HepG2 (cell line): ENCODE results near the gene PKLR. TPM values are rescaled to one million over a fixed set of nuclear protein-coding genes. Genes with fewer than 3 reads are reported as not detected.
A peak's percentile ranks its signal among the peaks of the same experiment; 100 is the strongest.

Experiments used
- BRD4 ChIP-seq: sonication (generic); formaldehyde crosslinking; IDR thresholded peaks from 2 replicates; pipeline ENCODE4 v1.4.0; 2020; ENCODE audit warnings: missing genetic modification reagents
- CENPBD1 ChIP-seq: sonication (generic); formaldehyde crosslinking; IDR thresholded peaks from 2 replicates; pipeline ENCODE4 v1.8.0; 2022; ENCODE audit warnings: missing genetic modification reagents, low read depth, mild to moderate bottlenecking, borderline replicate concordance
- DNMT3B ChIP-seq: conservative IDR thresholded peaks from 2 replicates; pipeline ENCODE4 v1.6.1; 2016; ENCODE audit warnings: missing biosample characterization, control low read depth
- MAFG ChIP-seq: sonication (generic); formaldehyde crosslinking; IDR thresholded peaks from 2 replicates; pipeline ENCODE4 v1.5.1; 2020; ENCODE audit warnings: mild to moderate bottlenecking, missing genetic modification reagents
- MBNL3 ChIP-seq: fragments of 250-450 bp; sonication (Bioruptor Pico); conservative IDR thresholded peaks from 2 replicates; pipeline ENCODE4 v1.8.0; 2022; ENCODE audit warnings: mild to moderate bottlenecking, inconsistent platforms
- NKX3-1 ChIP-seq: sonication (generic); formaldehyde crosslinking; IDR thresholded peaks from 2 replicates; pipeline ENCODE4 v1.5.0; 2020; ENCODE audit warnings: missing genetic modification reagents
- PHB2 ChIP-seq: fragments of 450-650 bp; IDR thresholded peaks from 2 replicates; pipeline ENCODE4 v1.6.1; 2018; ENCODE audit not compliant: partially characterized antibody
- PLRG1 ChIP-seq: fragments of 450-650 bp; conservative IDR thresholded peaks from 2 replicates; pipeline ENCODE4 v1.6.1; 2016
- PRPF4 ChIP-seq: fragments of 200-400 bp; formaldehyde crosslinking; IDR thresholded peaks from 2 replicates; pipeline ENCODE4 v1.6.1; 2016; ENCODE audit warnings: low read length, low read depth; ENCODE audit not compliant: poor library complexity, severe bottlenecking
- SKI ChIP-seq: fragments of 450-650 bp; IDR thresholded peaks from one replicate; pipeline ENCODE4 v1.6.1; 2018; ENCODE audit warnings: mild to moderate bottlenecking; ENCODE audit not compliant: partially characterized antibody
- THYN1 ChIP-seq: sonication (generic); formaldehyde crosslinking; IDR thresholded peaks from 2 replicates; pipeline ENCODE4 v1.8.1; 2023; ENCODE audit warnings: low read depth, mild to moderate bottlenecking, moderate library complexity, missing genetic modification reagents, borderline replicate concordance
- ZBTB1 ChIP-seq: sonication (generic); formaldehyde crosslinking; IDR thresholded peaks from 2 replicates; pipeline ENCODE4 v1.4.0; 2020; ENCODE audit warnings: missing genetic modification reagents, borderline replicate concordance
- ZBTB26 ChIP-seq: IDR thresholded peaks from 2 replicates; pipeline ENCODE4 v1.6.1; 2016; ENCODE audit warnings: missing compliant biosample characterization, missing genetic modification reagents, borderline replicate concordance
- ZFP36L1 ChIP-seq: sonication (generic); formaldehyde crosslinking; IDR thresholded peaks from 2 replicates; pipeline ENCODE4 v1.8.0; 2022; ENCODE audit warnings: mild to moderate bottlenecking, missing genetic modification reagents, moderate library complexity
- ZNF296 ChIP-seq: sonication (generic); formaldehyde crosslinking; conservative IDR thresholded peaks from 2 replicates; pipeline ENCODE4 v1.5.0; 2020; ENCODE audit warnings: mild to moderate bottlenecking, missing genetic modification reagents
- ZNF3 ChIP-seq: IDR thresholded peaks from 2 replicates; pipeline ENCODE4 v1.7.0; 2017; ENCODE audit warnings: inconsistent platforms
- ZNF333 ChIP-seq: sonication (generic); formaldehyde crosslinking; IDR thresholded peaks from 2 replicates; pipeline ENCODE4 v1.4.0; 2020; ENCODE audit warnings: mild to moderate bottlenecking, missing genetic modification reagents, borderline replicate concordance
- ZNF34 ChIP-seq: sonication (generic); formaldehyde crosslinking; IDR thresholded peaks from 2 replicates; pipeline ENCODE4 v1.4.0; 2020; ENCODE audit warnings: mild to moderate bottlenecking, missing genetic modification reagents, borderline replicate concordance
- ZNF430 ChIP-seq: sonication (generic); formaldehyde crosslinking; IDR thresholded peaks from 2 replicates; pipeline ENCODE4 v1.9.0; 2021; ENCODE audit warnings: mild to moderate bottlenecking, missing genetic modification reagents
- ZNF512 ChIP-seq: sonication (generic); formaldehyde crosslinking; IDR thresholded peaks from 2 replicates; pipeline ENCODE4 v1.4.0; 2020; ENCODE audit warnings: mild to moderate bottlenecking, missing genetic modification reagents
- ZNF704 ChIP-seq: sonication (generic); formaldehyde crosslinking; IDR thresholded peaks from 2 replicates; pipeline ENCODE4 v1.8.1; 2023; ENCODE audit warnings: mild to moderate bottlenecking, inconsistent platforms, moderate library complexity, missing genetic modification reagents, borderline replicate concordance
- ZNF790 ChIP-seq: sonication (generic); formaldehyde crosslinking; IDR thresholded peaks from 2 replicates; pipeline ENCODE4 v1.8.0; 2022; ENCODE audit warnings: missing genetic modification reagents, mild to moderate bottlenecking, borderline replicate concordance
- ZNF883 ChIP-seq: sonication (generic); formaldehyde crosslinking; IDR thresholded peaks from 2 replicates; pipeline ENCODE4 v1.5.1; 2020; ENCODE audit warnings: mild to moderate bottlenecking, missing genetic modification reagents; ENCODE audit errors: not compliant biosample characterization
- ZSCAN25 ChIP-seq: sonication (generic); formaldehyde crosslinking; IDR thresholded peaks from 2 replicates; pipeline ENCODE4 v1.8.0; 2022; ENCODE audit warnings: mild to moderate bottlenecking, missing genetic modification reagents
- polyA plus RNA-seq, 8 experiments: library from polyadenylated mRNA; depleted of rRNA in 3 of 8; stranded (reverse) in 7 of 8; unstranded in 1 of 8; fragments of >200 nt; fragmentation: Illumina TruSeq in 4 of 8; extraction: Trizol in 4 of 8; gene quantifications; 2 replicates each; pipeline versions ENCODE4 v1.2.1 to v1.2.3, GENCODE V29; 2011 to 2016; ENCODE audit warnings: low read depth in 4 of 8, missing spikeins in 1 of 8, mixed read lengths in 1 of 8; ENCODE audit not compliant: insufficient read depth in 1 of 8
- total RNA-seq, 5 experiments: library from RNA; depleted of rRNA; stranded (reverse); fragments of >200 nt; fragmentation: Illumina TruSeq; extraction: Trizol; gene quantifications; 2 replicates each; pipeline ENCODE4 v1.2.3, GENCODE V29; 2016; ENCODE audit warnings: low read depth in 1 of 5

The PKLR gene
- total and polyA plus RNA-seq, 2 of the 13 experiments (the other 11 are each of a cell fraction or from before 2014, with no cell fraction given): 10.3 to 29.3 TPM

- no peak for TF ChIP-seq ZNF430 (CRISPR knock-in tag)
- TF ChIP-seq ZFP36L1 (CRISPR knock-in tag): no peak
- TF ChIP-seq ZBTB26 (CRISPR knock-in tag): peak; percentile 84
- no peak for TF ChIP-seq ZNF34 (CRISPR knock-in tag)
- TF ChIP-seq DNMT3B (CRISPR knock-in tag): no peak
- TF ChIP-seq ZNF512 (CRISPR knock-in tag): no peak
- TF ChIP-seq ZNF704 (CRISPR knock-in tag): 0 out of 2 replicates have a peak, but pooled peaks have one; percentile 65
- no peak for TF ChIP-seq ZNF790 (CRISPR knock-in tag)
- no peak; the same call in 1 of the 2 replicates for TF ChIP-seq BRD4 (CRISPR knock-in tag)
- TF ChIP-seq ZNF296: no peak
- no peak for TF ChIP-seq CENPBD1 (CRISPR knock-in tag)
- no peak for TF ChIP-seq PRPF4
- TF ChIP-seq PLRG1: no peak
- no peak for TF ChIP-seq MAFG (CRISPR knock-in tag)
- no peak for TF ChIP-seq SKI
- no peak for TF ChIP-seq THYN1 (CRISPR knock-in tag)
- no peak for TF ChIP-seq PHB2
- peak; percentile 33 for TF ChIP-seq ZNF883
- no peak; the same call in 1 of the 2 replicates for TF ChIP-seq NKX3-1 (CRISPR knock-in tag)
- TF ChIP-seq MBNL3 (CRISPR knock-in tag): no peak
- TF ChIP-seq ZNF333 (CRISPR knock-in tag): peak; percentile 78; the same call in 1 of the 2 replicates
- no peak for TF ChIP-seq ZBTB1 (CRISPR knock-in tag)
- no peak for TF ChIP-seq ZNF3
- TF ChIP-seq ZSCAN25 (CRISPR knock-in tag): peak; percentile 68
Observed at GRCh38 chr1:155261852-155262673, 39.2 kb downstream of the PKLR start, which contains the start of gene SCAMP3 (continued).
